Peyer's patch (tissue), 4 donors: Measurements from ENCODE around the gene RFNG.

ENCODE experiments used
- CTCF ChIP-seq, 6 experiments: fragments of 450-650 bp in 4 of 6; fragments of 200-600 bp in 2 of 6; sonication (generic) in 1 of 6; IDR thresholded peaks; one replicate each; pipeline ENCODE4 v1.5.1; 2017 to 2019; ENCODE audit warnings: antibody characterized with exemption in 6 of 6, mild to moderate bottlenecking in 3 of 6, moderate library complexity in 1 of 6
- POLR2A ChIP-seq, 2 donors: fragments of 450-650 bp; IDR thresholded peaks; one replicate each; pipeline ENCODE4 v1.5.1; 2017; ENCODE audit warnings: antibody characterized with exemption in 2 of 2, mild to moderate bottlenecking in 2 of 2, moderate library complexity in 2 of 2

- TF ChIP-seq CTCF (IDR thresholded peaks at IDR 0.05), result no peak
- TF ChIP-seq POLR2A (IDR thresholded peaks at IDR 0.05), result no peak
Observed at GRCh38 chr17:82015311-82015971, 36.2 kb downstream of the RFNG start.
